Uterus (tissue), 4 donors: Measurements from ENCODE around the gene HSFX1. TPM values are rescaled to one million over a fixed set of nuclear protein-coding genes. Genes with fewer than 3 reads are reported as not detected.

Experiments used
- DNase-seq, 2 donors: peaks; one replicate each; pipeline ENCODE4 v3.0.0-alpha.2; 2019 to 2020
- H3K27ac ChIP-seq, 2 donors: fragments of 200-600 bp; sonication (generic); 1 replicate in 1 of 2; 2 replicates in 1 of 2; pipeline ENCODE4 v1.5.1; 2016 to 2018
- H3K27me3 ChIP-seq, 2 donors: fragments of 200-600 bp; sonication (generic); one replicate each; pipeline ENCODE4 v1.5.1; 2018 to 2019; ENCODE audit warnings: control low read depth in 1 of 2
- H3K36me3 ChIP-seq, 2 donors: fragments of 200-600 bp; sonication (generic); one replicate each; pipeline ENCODE4 v1.5.1; 2019; ENCODE audit warnings: control low read depth in 1 of 2
- H3K4me1 ChIP-seq, 2 donors: fragments of 200-600 bp; sonication (generic); one replicate each; pipeline ENCODE4 v1.5.1; 2018 to 2019; ENCODE audit warnings: control low read depth in 1 of 2
- H3K4me3 ChIP-seq, 2 donors: fragments of 200-600 bp; sonication (generic); 1 replicate in 1 of 2; 2 replicates in 1 of 2; pipeline ENCODE4 v1.5.1; 2018 to 2019; ENCODE audit warnings: mild to moderate bottlenecking in 1 of 2
- H3K9me3 ChIP-seq, 2 donors: fragments of 200-600 bp; sonication (generic); one replicate each; pipeline ENCODE4 v1.5.1; 2019; ENCODE audit warnings: control low read depth in 1 of 2
- POLR2A ChIP-seq, 2 donors: fragments of 450-650 bp; IDR thresholded peaks; one replicate each; pipeline ENCODE4 v1.6.1; 2016; ENCODE audit warnings: antibody characterized with exemption in 2 of 2, mild to moderate bottlenecking in 1 of 2, moderate library complexity in 1 of 2
- intact Hi-C: fragments of 100-400 bp; cut with DNase I; formaldehyde crosslinking; loops from one replicate; pipeline ENCODE4 v1.15.1; 2023; ENCODE audit warnings: low total_unique reads
- total RNA-seq, 4 donors: library from RNA; depleted of rRNA in 3 of 4; stranded (reverse); fragments of >200 nt in 3 of 4; gene quantifications; one replicate each; pipeline versions ENCODE4 v1.1.0 to v1.2.4, GENCODE V29; 2014 to 2023
- TF ChIP-seq, protein P1 (sequence below), 4 experiments: fragments of 200-600 bp in 2 of 4; fragments of 450-650 bp in 2 of 4; sonication (generic) in 2 of 4; IDR thresholded peaks; one replicate each; pipeline ENCODE4 v1.5.1; 2016 to 2019; ENCODE audit warnings: antibody characterized with exemption in 4 of 4, mild to moderate bottlenecking in 2 of 4, moderate library complexity in 1 of 4
- donor health status: DM: yes; HTN: yes; CAD: no.

Gene HSFX1
- total RNA-seq, 4 donors from 2014 or later = 2.4 to 4.0 TPM; not detected in 2

DNA sequence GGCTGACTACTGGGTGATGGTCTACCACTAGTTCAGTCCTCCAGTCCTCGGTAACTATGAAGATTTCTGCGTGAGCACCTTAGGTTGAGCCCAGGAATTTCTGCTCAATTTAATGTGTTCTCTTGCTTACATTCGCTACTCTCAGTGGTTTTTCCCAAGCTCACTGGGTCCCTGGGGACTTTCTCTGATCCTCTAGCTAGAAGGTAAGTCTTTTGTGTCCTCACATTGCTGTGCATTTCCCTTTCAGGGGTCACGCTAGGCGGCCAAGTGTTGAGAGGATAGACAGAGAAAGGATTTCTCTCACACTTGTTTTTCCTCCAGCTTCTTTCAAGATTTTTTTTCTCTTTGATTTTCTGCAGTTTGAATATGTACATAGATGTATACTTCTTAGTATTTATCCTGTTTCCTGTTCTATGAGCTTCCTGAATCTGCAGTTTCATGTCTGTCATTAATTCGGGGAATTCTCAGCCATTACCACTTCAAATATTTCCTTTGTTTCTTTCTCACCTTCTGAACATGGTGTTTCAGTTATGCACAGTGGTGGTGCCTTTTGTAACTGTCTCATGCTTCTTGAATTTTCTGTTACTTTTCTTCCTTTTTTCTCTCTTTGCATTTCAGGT, 25.3 kb downstream of the HSFX1 start:
- intact Hi-C loops = no loop called here
- no peak overlapping the region for H3K27ac ChIP-seq
- no peak for DNase-seq
- H3K9me3 ChIP-seq = no peaks in the 10 kb centered on the region
- H3K4me3 ChIP-seq = no peak overlapping the region
- no peak for TF ChIP-seq POLR2A (IDR thresholded peaks at IDR 0.05)
- TF ChIP-seq, protein P1, sequence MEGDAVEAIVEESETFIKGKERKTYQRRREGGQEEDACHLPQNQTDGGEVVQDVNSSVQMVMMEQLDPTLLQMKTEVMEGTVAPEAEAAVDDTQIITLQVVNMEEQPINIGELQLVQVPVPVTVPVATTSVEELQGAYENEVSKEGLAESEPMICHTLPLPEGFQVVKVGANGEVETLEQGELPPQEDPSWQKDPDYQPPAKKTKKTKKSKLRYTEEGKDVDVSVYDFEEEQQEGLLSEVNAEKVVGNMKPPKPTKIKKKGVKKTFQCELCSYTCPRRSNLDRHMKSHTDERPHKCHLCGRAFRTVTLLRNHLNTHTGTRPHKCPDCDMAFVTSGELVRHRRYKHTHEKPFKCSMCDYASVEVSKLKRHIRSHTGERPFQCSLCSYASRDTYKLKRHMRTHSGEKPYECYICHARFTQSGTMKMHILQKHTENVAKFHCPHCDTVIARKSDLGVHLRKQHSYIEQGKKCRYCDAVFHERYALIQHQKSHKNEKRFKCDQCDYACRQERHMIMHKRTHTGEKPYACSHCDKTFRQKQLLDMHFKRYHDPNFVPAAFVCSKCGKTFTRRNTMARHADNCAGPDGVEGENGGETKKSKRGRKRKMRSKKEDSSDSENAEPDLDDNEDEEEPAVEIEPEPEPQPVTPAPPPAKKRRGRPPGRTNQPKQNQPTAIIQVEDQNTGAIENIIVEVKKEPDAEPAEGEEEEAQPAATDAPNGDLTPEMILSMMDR (IDR thresholded peaks at IDR 0.05) = no peak
- no peaks in the 10 kb centered on the region for H3K27me3 ChIP-seq
- H3K36me3 ChIP-seq = no peaks in the 10 kb centered on the region
- no peaks in the 10 kb centered on the region for H3K4me1 ChIP-seq

DNA sequence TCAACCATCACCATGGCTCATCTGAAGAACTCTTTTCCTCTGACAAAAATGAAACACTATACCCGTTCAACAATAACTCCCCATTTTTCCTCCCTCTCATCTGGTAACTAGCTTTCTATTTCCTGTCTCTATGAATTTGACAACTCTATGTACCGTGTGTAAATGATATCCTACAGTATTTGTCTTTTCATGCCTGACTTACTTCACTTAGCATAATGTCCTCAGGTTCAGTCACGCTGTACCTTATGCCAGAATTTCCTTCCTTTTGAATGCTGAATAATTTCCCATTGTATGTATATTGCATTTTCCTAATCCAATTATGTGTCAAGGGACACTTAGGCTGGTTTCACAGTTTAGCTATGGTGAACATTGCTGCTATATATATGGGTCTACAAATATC, 26.1 kb downstream of the HSFX1 start:
- Histone ChIP-seq H3K27me3 (no peaks in the 10 kb centered on the region), H3K36me3 (no peaks in the 10 kb centered on the region), H3K4me3 (no peak overlapping the region), H3K27ac (no peak overlapping the region), H3K9me3 (no peaks in the 10 kb centered on the region), H3K4me1 (no peaks in the 10 kb centered on the region)
- no peak for TF ChIP-seq POLR2A (IDR thresholded peaks at IDR 0.05)
- TF ChIP-seq, protein P1 (IDR thresholded peaks at IDR 0.05) = no peak
- no peak for DNase-seq
- intact Hi-C loops = no loop called here

DNA sequence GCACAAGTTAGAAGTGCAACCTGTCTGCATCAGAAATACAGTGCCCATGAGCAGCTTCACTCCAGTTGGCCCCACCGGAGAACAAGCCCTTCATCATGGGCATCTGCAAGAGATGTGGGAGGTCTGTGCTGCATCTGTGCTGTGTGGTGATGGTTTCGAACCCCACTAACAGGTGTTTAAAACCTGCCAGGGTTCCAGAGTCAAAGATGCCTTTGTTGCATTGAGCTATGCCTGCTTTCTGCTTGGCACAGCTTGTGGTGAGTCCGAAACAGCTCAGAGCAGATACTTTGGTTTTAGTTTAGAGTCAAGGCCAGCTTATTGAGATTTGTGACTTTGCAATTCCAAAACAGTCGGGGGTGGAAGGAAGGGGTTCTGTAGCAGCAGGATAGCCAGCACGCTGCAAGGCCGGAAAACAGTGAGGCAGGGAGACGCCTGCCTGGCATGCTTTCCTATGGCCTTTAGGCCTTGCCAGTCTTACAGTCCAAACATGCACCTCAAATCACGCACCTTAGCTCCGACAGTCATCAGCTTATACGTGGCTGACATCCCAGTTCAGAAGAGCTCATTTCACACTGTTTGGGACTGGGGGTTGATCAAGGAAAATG, 29.7 kb downstream of the HSFX1 start:
- H3K27me3 ChIP-seq = no peaks in the 10 kb centered on the region
- no peaks in the 10 kb centered on the region for H3K36me3 ChIP-seq
- intact Hi-C loops = no loop called here
- TF ChIP-seq, protein P1 (IDR thresholded peaks at IDR 0.05) = no peak
- TF ChIP-seq POLR2A (IDR thresholded peaks at IDR 0.05) = no peak
- no peak for DNase-seq
- H3K9me3 ChIP-seq = no peaks in the 10 kb centered on the region
- no peak overlapping the region for H3K4me3 ChIP-seq
- no peaks in the 10 kb centered on the region for H3K4me1 ChIP-seq
- no peak overlapping the region for H3K27ac ChIP-seq

DNA sequence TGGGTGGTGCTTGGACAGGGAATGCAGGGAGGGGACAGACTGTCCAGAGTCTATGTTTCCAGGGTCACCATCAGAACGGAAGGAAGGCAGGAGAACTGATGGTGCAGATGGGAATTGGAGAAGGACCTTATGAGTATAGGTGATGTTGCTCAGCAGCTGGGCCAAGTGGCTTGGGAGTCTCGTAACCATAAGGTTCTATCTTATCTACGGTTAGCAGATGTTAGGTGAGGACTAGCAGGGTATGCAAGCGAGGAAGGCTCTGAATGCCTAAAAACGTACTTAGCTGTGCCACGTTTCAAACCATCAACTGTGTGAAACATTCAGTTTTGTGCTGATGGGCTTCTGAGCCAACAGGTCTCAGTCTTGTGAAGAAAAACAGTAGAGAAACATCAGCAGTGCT, 30.2 kb downstream of the HSFX1 start:
- no peak overlapping the region for H3K4me3 ChIP-seq
- no peak overlapping the region for H3K27ac ChIP-seq
- H3K36me3 ChIP-seq = no peaks in the 10 kb centered on the region
- TF ChIP-seq, protein P1 (IDR thresholded peaks at IDR 0.05) = no peak
- no peak for TF ChIP-seq POLR2A (IDR thresholded peaks at IDR 0.05)
- no peaks in the 10 kb centered on the region for H3K4me1 ChIP-seq
- no peaks in the 10 kb centered on the region for H3K9me3 ChIP-seq
- no peaks in the 10 kb centered on the region for H3K27me3 ChIP-seq
- DNase-seq = no peak
- intact Hi-C loops = no loop called here

DNA sequence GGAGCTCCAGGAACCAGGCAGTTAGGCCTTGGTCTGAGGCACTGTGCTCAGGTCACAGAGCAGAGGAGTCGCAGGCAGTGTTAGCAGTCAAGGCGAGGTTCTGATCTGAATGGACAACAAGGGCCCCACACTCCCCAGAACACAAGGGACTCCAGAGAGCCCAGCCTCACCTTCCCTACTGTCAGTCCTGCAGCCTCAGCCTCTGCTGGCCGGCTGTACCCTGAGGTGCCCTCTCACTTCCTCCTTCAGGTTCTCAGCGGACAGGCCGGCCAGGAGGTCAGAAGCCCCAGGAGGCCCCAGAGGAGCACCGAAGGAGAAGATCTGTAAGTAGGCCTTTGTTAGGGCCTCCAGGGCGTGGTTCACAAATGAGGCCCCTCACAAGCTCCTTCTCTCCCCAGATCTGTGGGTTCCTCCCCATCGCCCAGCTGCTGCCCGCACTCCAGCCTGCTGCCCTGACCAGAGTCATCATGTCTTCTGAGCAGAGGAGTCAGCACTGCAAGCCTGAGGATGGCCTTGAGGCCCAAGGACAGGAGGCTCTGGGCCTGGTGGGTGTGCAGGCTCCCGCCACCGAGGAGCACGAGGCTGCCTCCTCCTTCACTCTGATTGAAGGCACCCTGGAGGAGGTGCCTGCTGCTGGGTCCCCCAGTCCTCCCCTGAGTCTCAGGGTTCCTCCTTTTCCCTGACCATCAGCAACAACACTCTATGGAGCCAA, 34.0 kb downstream of the HSFX1 start:
- no peak overlapping the region for H3K27ac ChIP-seq
- no peak for DNase-seq
- no peaks in the 10 kb centered on the region for H3K36me3 ChIP-seq
- H3K4me3 ChIP-seq = no peak overlapping the region
- H3K4me1 ChIP-seq = no peaks in the 10 kb centered on the region
- H3K9me3 ChIP-seq = no peaks in the 10 kb centered on the region
- intact Hi-C loops = no loop called here
- no peaks in the 10 kb centered on the region for H3K27me3 ChIP-seq
- TF ChIP-seq POLR2A (IDR thresholded peaks at IDR 0.05) = no peak
- TF ChIP-seq, protein P1 (IDR thresholded peaks at IDR 0.05) = no peak
